Mesothelial cell of epicardium (in vitro differentiated cells): ENCODE results near the gene DVL1. TPM values are rescaled to one million over a fixed set of nuclear protein-coding genes. Genes with fewer than 3 reads are reported as not detected.
A peak's percentile ranks its signal among the peaks of the same experiment; 100 is the strongest.

ENCODE experiments used
- DNase-seq, 2 experiments: peaks; one replicate each; pipeline ENCODE4 v3.0.0; 2021; ENCODE audit warnings: low spot score in 2 of 2; ENCODE audit not compliant: unreplicated experiment in 2 of 2
- H3K27ac Mint-ChIP-seq: 2 replicates; pipeline ENCODE4 v1.8.0; 2021; ENCODE audit warnings: mixed read lengths
- H3K27me3 Mint-ChIP-seq: 2 replicates; pipeline ENCODE4 v1.8.0; 2021; ENCODE audit warnings: low read depth, mixed read lengths
- H3K36me3 Mint-ChIP-seq: 2 replicates; pipeline ENCODE4 v1.8.0; 2021; ENCODE audit warnings: mixed read lengths
- H3K4me1 Mint-ChIP-seq: 2 replicates; pipeline ENCODE4 v1.8.0; 2021; ENCODE audit warnings: mixed read lengths
- H3K4me3 Mint-ChIP-seq: 2 replicates; pipeline ENCODE4 v1.8.0; 2021; ENCODE audit warnings: mild to moderate bottlenecking, moderate library complexity, mixed read lengths
- H3K9me3 Mint-ChIP-seq: 2 replicates; pipeline ENCODE4 v1.8.0; 2021; ENCODE audit warnings: mixed read lengths
- CTCF ChIP-seq: fragments of 200-600 bp; sonication (generic); IDR thresholded peaks from one replicate; pipeline ENCODE4 v1.5.0; 2021; ENCODE audit warnings: antibody characterized with exemption; ENCODE audit not compliant: unreplicated experiment
- total RNA-seq: library from RNA; stranded (reverse); gene quantifications from 3 replicates; pipeline ENCODE4 v1.2.1, GENCODE V29; 2021

The DVL1 gene
- 54.5 to 58.5 TPM (median 54.7 TPM) in 3 replicates for total RNA-seq

- Mint-ChIP-seq H3K4me3 (peak within 1 kb of the TSS; percentile 73), H3K27ac (no peak within 1 kb of the TSS), H3K9me3 (no peaks in the 10 kb centered on the region), H3K27me3 (peaks cover 4% of the 10 kb centered on the region), H3K36me3 (peaks cover 2% of the 10 kb centered on the region), H3K4me1 (peaks cover 26% of the 10 kb centered on the region)
- TF ChIP-seq CTCF = peak; percentile 42
- DNase-seq = peak; percentile 72 to 78
Measured at GRCh38 chr1:1349256-1350012, at the start of gene DVL1. DVL1 (minus strand) TSS chr1:1349418; CDS start chr1:1349065, 353 bp downstream.

GRCh38 chr1:1398677-1399186, 49.5 kb upstream of the DVL1 start:
- Mint-ChIP-seq H3K36me3 (peaks cover 26% of the 10 kb centered on the region), H3K27me3 (no peaks in the 10 kb centered on the region), H3K4me1 (peaks cover 24% of the 10 kb centered on the region), H3K27ac (peak overlapping the region; percentile 92), H3K9me3 (no peaks in the 10 kb centered on the region), H3K4me3 (peak overlapping the region; percentile 89)
- DNase-seq = no peak
- TF ChIP-seq CTCF = no peak

GRCh38 chr1:1397839-1398523, 48.8 kb upstream of the DVL1 start:
- H3K27me3 Mint-ChIP-seq = no peaks in the 10 kb centered on the region
- TF ChIP-seq CTCF = no peak
- peaks cover 24% of the 10 kb centered on the region for H3K4me1 Mint-ChIP-seq
- peaks cover 28% of the 10 kb centered on the region for H3K36me3 Mint-ChIP-seq
- H3K27ac Mint-ChIP-seq = peak overlapping the region; percentile 92
- peak overlapping the region; percentile 89 for H3K4me3 Mint-ChIP-seq
- no peaks in the 10 kb centered on the region for H3K9me3 Mint-ChIP-seq
- DNase-seq = no peak

- no peak for TF ChIP-seq CTCF
- H3K27me3 Mint-ChIP-seq = no peaks in the 10 kb centered on the region
- H3K36me3 Mint-ChIP-seq = peaks cover 48% of the 10 kb centered on the region
- DNase-seq = no peak
- H3K4me1 Mint-ChIP-seq = peaks cover 17% of the 10 kb centered on the region
- H3K4me3 Mint-ChIP-seq = no peak overlapping the region
- H3K27ac Mint-ChIP-seq = no peak overlapping the region
- no peaks in the 10 kb centered on the region for H3K9me3 Mint-ChIP-seq
Measured at GRCh38 chr1:1395166-1395565, 45.9 kb upstream of the DVL1 start.

GRCh38 chr1:1394116-1394515, 44.9 kb upstream of the DVL1 start:
- H3K36me3 Mint-ChIP-seq = peaks cover 56% of the 10 kb centered on the region
- no peaks in the 10 kb centered on the region for H3K27me3 Mint-ChIP-seq
- no peak overlapping the region for H3K27ac Mint-ChIP-seq
- TF ChIP-seq CTCF = no peak
- no peak for DNase-seq
- H3K9me3 Mint-ChIP-seq = no peaks in the 10 kb centered on the region
- H3K4me3 Mint-ChIP-seq = no peak overlapping the region
- peaks cover 11% of the 10 kb centered on the region for H3K4me1 Mint-ChIP-seq
